ENCODE data around the gene R3HDML. TPM values are rescaled to one million over a fixed set of nuclear protein-coding genes. Genes with fewer than 3 reads are reported as not detected.

R3HDML gene
- total RNA-seq, 1 experiment from 2014 or later = not detected

GRCh38 chr20:44360221-44360620 is 23.4 kb downstream of the R3HDML start:
- no peaks in the 10 kb centered on the region for H3K9me3 Mint-ChIP-seq (ENCODE audit: low read depth, unreplicated experiment)
- H3K27me3 Mint-ChIP-seq (ENCODE audit: unreplicated experiment) = no peaks in the 10 kb centered on the region
- no TSS peak for BruUV-seq (replicated peaks)
- no peak for DNase-seq
- intact Hi-C loops (cut with micrococcal nuclease; ENCODE audit: unreplicated experiment) = no loop called here
- no peak overlapping the region for H3K4me3 Mint-ChIP-seq (ENCODE audit: low read depth, unreplicated experiment)
- H3K27ac Mint-ChIP-seq (ENCODE audit: unreplicated experiment) = no peak overlapping the region
- H3K36me3 Mint-ChIP-seq (ENCODE audit: insufficient read depth, unreplicated experiment) = peaks cover 18% of the 10 kb centered on the region
- TF ChIP-seq CTCF (IDR thresholded peaks at IDR 0.05; ENCODE audit: unreplicated experiment) = no peak
- CTCF ChIA-PET = interaction anchor here (0.6 to 1.0 kb wide), 2 partner anchors 8 to 10 kb away, joined by 3 to 7 read pairs; no protein-coding TSS in a partner anchor
- peaks cover 26% of the 10 kb centered on the region for H3K4me1 Mint-ChIP-seq (ENCODE audit: low read depth, unreplicated experiment)

- Mint-ChIP-seq H3K27me3 (ENCODE audit: unreplicated experiment) (no peaks in the 10 kb centered on the region), H3K4me1 (ENCODE audit: low read depth, unreplicated experiment) (peaks cover 18% of the 10 kb centered on the region), H3K9me3 (ENCODE audit: low read depth, unreplicated experiment) (no peaks in the 10 kb centered on the region), H3K36me3 (ENCODE audit: insufficient read depth, unreplicated experiment) (peaks cover 10% of the 10 kb centered on the region), H3K27ac (ENCODE audit: unreplicated experiment) (no peak overlapping the region), H3K4me3 (ENCODE audit: low read depth, unreplicated experiment) (no peak overlapping the region)
- intact Hi-C loops (cut with micrococcal nuclease; ENCODE audit: unreplicated experiment) = no loop called here
- TF ChIP-seq CTCF (IDR thresholded peaks at IDR 0.05; ENCODE audit: unreplicated experiment) = no peak
- no TSS peak for BruUV-seq (replicated peaks)
- DNase-seq = no peak
- CTCF ChIA-PET = interaction anchor here (0.6 to 1.0 kb wide), 3 partner anchors 9 to 32 kb away, joined by 3 to 7 read pairs (median 3); no protein-coding TSS in a partner anchor
Observed at GRCh38 chr20:44361021-44361420, 24.2 kb downstream of the R3HDML start.

GRCh38 chr20:44362466-44362940 is 25.7 kb downstream of the R3HDML start:
- Mint-ChIP-seq H3K27me3 (ENCODE audit: unreplicated experiment) (no peaks in the 10 kb centered on the region), H3K9me3 (ENCODE audit: low read depth, unreplicated experiment) (no peaks in the 10 kb centered on the region), H3K36me3 (ENCODE audit: insufficient read depth, unreplicated experiment) (no peaks in the 10 kb centered on the region), H3K4me1 (ENCODE audit: low read depth, unreplicated experiment) (peaks cover 3% of the 10 kb centered on the region), H3K4me3 (ENCODE audit: low read depth, unreplicated experiment) (no peak overlapping the region), H3K27ac (ENCODE audit: unreplicated experiment) (no peak overlapping the region)
- intact Hi-C loops (cut with micrococcal nuclease; ENCODE audit: unreplicated experiment) = no loop called here
- no peak for TF ChIP-seq CTCF (IDR thresholded peaks at IDR 0.05; ENCODE audit: unreplicated experiment)
- no peak for DNase-seq
- BruUV-seq (replicated peaks) = no TSS peak
- CTCF ChIA-PET = no interaction called here

GRCh38 chr20:44364068-44364467 is 27.2 kb downstream of the R3HDML start:
- no peak for DNase-seq
- Mint-ChIP-seq H3K4me3 (ENCODE audit: low read depth, unreplicated experiment) (no peak overlapping the region), H3K27ac (ENCODE audit: unreplicated experiment) (no peak overlapping the region), H3K4me1 (ENCODE audit: low read depth, unreplicated experiment) (no peaks in the 10 kb centered on the region), H3K27me3 (ENCODE audit: unreplicated experiment) (no peaks in the 10 kb centered on the region), H3K9me3 (ENCODE audit: low read depth, unreplicated experiment) (no peaks in the 10 kb centered on the region), H3K36me3 (ENCODE audit: insufficient read depth, unreplicated experiment) (no peaks in the 10 kb centered on the region)
- TF ChIP-seq CTCF (IDR thresholded peaks at IDR 0.05; ENCODE audit: unreplicated experiment) = no peak
- CTCF ChIA-PET = no interaction called here
- no TSS peak for BruUV-seq (replicated peaks)
- intact Hi-C loops (cut with micrococcal nuclease; ENCODE audit: unreplicated experiment) = no loop called here
